Tibial artery (tissue), 4 donors: ENCODE measurements around the gene TGFBR1.

ENCODE experiments used
- DNase-seq, 2 donors: peaks; one replicate each; pipeline ENCODE4 v3.0.0-alpha.2; 2019
- H3K27ac ChIP-seq, 2 donors: fragments of 200-600 bp; sonication (generic) in 1 of 2; 1 replicate in 1 of 2; 2 replicates in 1 of 2; pipeline ENCODE4 v1.5.1; 2018 to 2019; ENCODE audit warnings: mild to moderate bottlenecking in 1 of 2
- H3K27me3 ChIP-seq, 2 donors: fragments of 200-600 bp; sonication (generic) in 1 of 2; one replicate each; pipeline versions ENCODE4 v1.5.1 to v1.6.0; 2016 to 2019
- H3K36me3 ChIP-seq, 3 donors: fragments of 200-600 bp; sonication (generic) in 2 of 3; one replicate each; pipeline ENCODE4 v1.5.1; 2016 to 2019; ENCODE audit warnings: mild to moderate bottlenecking in 2 of 3
- H3K4me1 ChIP-seq, 4 donors: fragments of 200-600 bp; sonication (generic) in 2 of 4; 1 replicate in 3 of 4; 2 replicates in 1 of 4; pipeline ENCODE4 v1.5.1; 2016 to 2019
- H3K4me3 ChIP-seq, 2 donors: fragments of 200-600 bp; sonication (generic) in 1 of 2; 1 replicate in 1 of 2; 2 replicates in 1 of 2; pipeline ENCODE4 v1.5.1; 2018 to 2019; ENCODE audit warnings: mild to moderate bottlenecking in 2 of 2
- H3K9me3 ChIP-seq, 3 donors: fragments of 200-600 bp; sonication (generic) in 1 of 3; one replicate each; pipeline ENCODE4 v1.5.1; 2016 to 2019
- intact Hi-C: fragments of 100-400 bp; cut with DNase I; formaldehyde crosslinking; loops from one replicate; pipeline ENCODE4 v1.15.0; 2023; ENCODE audit warnings: low total_unique reads
- TF ChIP-seq, protein P1 (sequence below), 2 experiments: fragments of 200-600 bp in 1 of 2; fragments of 450-650 bp in 1 of 2; IDR thresholded peaks; one replicate each; pipeline ENCODE4 v1.5.1; 2017 to 2019; ENCODE audit warnings: antibody characterized with exemption in 2 of 2, mild to moderate bottlenecking in 1 of 2, moderate library complexity in 1 of 2

TGFBR1 gene

GRCh38 chr9:99177576-99178366 is 72.9 kb downstream of the TGFBR1 start:
- H3K4me1 ChIP-seq, result no peaks in the 10 kb centered on the region
- no peaks in the 10 kb centered on the region for H3K9me3 ChIP-seq
- intact Hi-C loops, result no loop called here
- H3K27me3 ChIP-seq, result no peaks in the 10 kb centered on the region
- no peak for DNase-seq
- H3K27ac ChIP-seq, result no peak overlapping the region
- H3K4me3 ChIP-seq, result no peak overlapping the region
- H3K36me3 ChIP-seq, result no peaks in the 10 kb centered on the region
- TF ChIP-seq, protein P1, sequence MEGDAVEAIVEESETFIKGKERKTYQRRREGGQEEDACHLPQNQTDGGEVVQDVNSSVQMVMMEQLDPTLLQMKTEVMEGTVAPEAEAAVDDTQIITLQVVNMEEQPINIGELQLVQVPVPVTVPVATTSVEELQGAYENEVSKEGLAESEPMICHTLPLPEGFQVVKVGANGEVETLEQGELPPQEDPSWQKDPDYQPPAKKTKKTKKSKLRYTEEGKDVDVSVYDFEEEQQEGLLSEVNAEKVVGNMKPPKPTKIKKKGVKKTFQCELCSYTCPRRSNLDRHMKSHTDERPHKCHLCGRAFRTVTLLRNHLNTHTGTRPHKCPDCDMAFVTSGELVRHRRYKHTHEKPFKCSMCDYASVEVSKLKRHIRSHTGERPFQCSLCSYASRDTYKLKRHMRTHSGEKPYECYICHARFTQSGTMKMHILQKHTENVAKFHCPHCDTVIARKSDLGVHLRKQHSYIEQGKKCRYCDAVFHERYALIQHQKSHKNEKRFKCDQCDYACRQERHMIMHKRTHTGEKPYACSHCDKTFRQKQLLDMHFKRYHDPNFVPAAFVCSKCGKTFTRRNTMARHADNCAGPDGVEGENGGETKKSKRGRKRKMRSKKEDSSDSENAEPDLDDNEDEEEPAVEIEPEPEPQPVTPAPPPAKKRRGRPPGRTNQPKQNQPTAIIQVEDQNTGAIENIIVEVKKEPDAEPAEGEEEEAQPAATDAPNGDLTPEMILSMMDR (IDR thresholded peaks at IDR 0.05), result no peak

DNA sequence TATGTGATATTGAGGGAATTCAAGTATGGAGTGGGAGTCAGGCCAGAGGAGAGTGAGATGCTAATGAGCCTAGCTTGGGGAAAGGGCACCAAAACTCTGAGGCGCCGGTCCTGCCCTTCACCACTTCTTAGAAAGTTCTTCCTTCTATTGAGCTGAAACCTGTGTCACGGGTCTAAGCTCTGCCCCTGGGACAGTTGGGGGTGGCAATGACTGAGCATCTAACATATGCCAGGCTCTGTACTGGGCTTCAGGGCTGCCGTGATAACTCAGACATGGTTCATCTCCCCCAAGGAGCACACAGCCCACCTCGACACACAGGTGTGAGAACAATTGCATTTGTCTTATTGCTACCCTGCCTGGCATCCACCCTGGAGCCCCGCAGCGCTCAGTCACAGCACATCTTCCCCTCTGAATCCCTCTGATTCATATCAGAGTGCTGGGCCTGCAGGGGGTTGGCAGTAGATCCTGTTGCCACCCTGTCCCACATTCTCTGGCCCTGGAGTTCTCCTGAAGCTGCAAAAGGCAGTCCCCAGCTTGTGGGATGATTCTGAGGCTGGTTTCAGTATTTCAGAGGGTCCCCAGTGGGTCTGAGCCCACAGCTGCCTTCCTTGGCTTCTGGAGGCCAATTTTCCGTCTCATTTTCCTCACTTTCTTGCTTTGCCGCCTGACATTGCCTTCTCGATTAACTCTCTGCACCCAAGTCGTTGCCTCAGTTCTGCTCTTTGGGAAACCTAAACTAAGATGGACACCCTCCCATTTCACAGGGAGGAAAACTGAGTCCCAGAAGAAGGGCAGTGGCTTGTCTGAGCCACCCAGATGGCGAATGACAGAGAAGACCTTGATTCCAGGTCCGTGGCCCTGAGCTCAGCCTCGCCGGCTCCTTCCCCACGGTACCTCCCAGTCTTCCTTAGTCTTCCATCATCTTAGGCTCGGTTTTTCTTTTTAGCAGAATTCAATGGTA is 74.3 kb downstream of the TGFBR1 start:
- Histone ChIP-seq H3K27ac (no peak overlapping the region), H3K27me3 (no peaks in the 10 kb centered on the region), H3K4me3 (no peak overlapping the region), H3K4me1 (peaks cover 0 to 2% (median 0%) of the 10 kb centered on the region in 4 donors), H3K36me3 (no peaks in the 10 kb centered on the region), H3K9me3 (no peaks in the 10 kb centered on the region)
- intact Hi-C loops, result no loop called here
- DNase-seq, result no peak
- TF ChIP-seq, protein P1 (IDR thresholded peaks at IDR 0.05), result no peak

DNA sequence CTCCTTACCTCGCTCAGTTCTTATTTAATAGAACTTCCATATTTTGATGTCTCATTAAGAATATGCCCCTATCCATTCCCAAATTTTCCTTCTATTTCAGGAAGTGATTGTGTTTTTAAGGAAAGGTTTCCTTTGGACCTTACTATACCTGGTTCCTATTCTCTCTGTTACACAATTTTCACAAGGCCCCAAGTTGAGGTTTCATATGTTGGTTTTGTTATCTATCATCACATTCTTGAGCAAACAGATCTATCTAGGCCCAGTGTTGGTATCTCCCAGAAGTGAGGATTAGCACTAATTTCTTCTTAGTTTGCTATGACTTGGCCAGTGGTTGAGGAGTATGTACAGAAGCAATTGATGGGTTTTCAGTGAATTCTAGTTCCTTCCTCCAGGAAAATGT is 75.3 kb downstream of the TGFBR1 start:
- no peak overlapping the region for H3K4me3 ChIP-seq
- TF ChIP-seq, protein P1 (IDR thresholded peaks at IDR 0.05), result no peak
- H3K36me3 ChIP-seq, result no peaks in the 10 kb centered on the region
- H3K4me1 ChIP-seq, result peaks cover 0 to 11% (median 3%) of the 10 kb centered on the region in 4 donors
- no peaks in the 10 kb centered on the region for H3K9me3 ChIP-seq
- no peak overlapping the region for H3K27ac ChIP-seq
- H3K27me3 ChIP-seq, result no peaks in the 10 kb centered on the region
- no peak for DNase-seq
- intact Hi-C loops, result loop anchor here (10.0 kb wide), 1 partner anchor 625 kb away; no protein-coding TSS in a partner anchor

GRCh38 chr9:99180662-99181061 is 75.7 kb downstream of the TGFBR1 start:
- Histone ChIP-seq H3K4me3 (no peak overlapping the region), H3K27ac (no peak overlapping the region), H3K36me3 (no peaks in the 10 kb centered on the region), H3K4me1 (peaks cover 0 to 11% (median 3%) of the 10 kb centered on the region in 4 donors), H3K27me3 (no peaks in the 10 kb centered on the region), H3K9me3 (no peaks in the 10 kb centered on the region)
- TF ChIP-seq, protein P1 (IDR thresholded peaks at IDR 0.05), result no peak
- DNase-seq, result no peak
- intact Hi-C loops, result loop anchor here (10.0 kb wide), 1 partner anchor 624 kb away; no protein-coding TSS in a partner anchor

GRCh38 chr9:99181206-99181605 is 76.3 kb downstream of the TGFBR1 start:
- Histone ChIP-seq H3K36me3 (no peaks in the 10 kb centered on the region), H3K9me3 (no peaks in the 10 kb centered on the region), H3K4me1 (peaks cover 0 to 11% (median 3%) of the 10 kb centered on the region in 4 donors), H3K27me3 (no peaks in the 10 kb centered on the region), H3K4me3 (no peak overlapping the region), H3K27ac (no peak overlapping the region)
- intact Hi-C loops, result loop anchor here (10.0 kb wide), 1 partner anchor 624 kb away; no protein-coding TSS in a partner anchor
- TF ChIP-seq, protein P1 (IDR thresholded peaks at IDR 0.05), result no peak
- DNase-seq, result no peak
